ENCODE results near the gene FHIT.
A peak's percentile ranks its signal among the peaks of the same experiment; 100 is the strongest.
"Not testable (repeated sequence)": the region's sequence is repeated elsewhere in the genome, so short reads cannot be mapped to it uniquely, and the experiment has no call there.

FHIT gene

DNA sequence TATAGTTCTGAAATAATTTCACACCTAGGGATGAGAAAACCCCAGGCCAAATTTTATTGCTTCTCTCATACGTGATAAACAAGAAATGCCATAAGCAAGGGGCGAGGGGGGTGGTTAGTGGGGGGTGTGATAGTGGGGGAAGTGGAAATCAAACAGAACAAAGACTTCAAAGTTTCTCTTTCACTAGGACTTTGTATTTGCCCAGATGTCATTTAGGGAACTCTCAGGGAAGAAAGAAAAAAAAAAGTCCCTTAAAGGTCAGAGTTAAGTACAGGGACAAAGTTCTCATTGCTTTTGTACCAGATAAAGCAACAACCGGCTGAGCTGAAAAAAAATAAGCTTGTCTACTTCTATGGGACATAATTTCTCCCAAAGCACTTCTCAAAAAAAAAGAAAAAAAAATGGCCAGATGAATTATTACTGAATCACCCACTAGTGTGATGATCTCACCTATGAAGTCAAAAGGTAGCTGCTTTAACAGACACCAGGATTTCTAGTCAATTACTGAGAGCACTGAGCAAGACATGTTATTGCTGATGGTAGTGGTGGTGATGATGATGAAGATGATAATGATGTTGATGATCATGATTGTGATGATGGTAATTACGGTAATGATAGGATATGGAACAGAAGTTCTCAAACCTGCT lies 56.2 kb downstream of the FHIT start:
- TF ChIP-seq, protein P1, sequence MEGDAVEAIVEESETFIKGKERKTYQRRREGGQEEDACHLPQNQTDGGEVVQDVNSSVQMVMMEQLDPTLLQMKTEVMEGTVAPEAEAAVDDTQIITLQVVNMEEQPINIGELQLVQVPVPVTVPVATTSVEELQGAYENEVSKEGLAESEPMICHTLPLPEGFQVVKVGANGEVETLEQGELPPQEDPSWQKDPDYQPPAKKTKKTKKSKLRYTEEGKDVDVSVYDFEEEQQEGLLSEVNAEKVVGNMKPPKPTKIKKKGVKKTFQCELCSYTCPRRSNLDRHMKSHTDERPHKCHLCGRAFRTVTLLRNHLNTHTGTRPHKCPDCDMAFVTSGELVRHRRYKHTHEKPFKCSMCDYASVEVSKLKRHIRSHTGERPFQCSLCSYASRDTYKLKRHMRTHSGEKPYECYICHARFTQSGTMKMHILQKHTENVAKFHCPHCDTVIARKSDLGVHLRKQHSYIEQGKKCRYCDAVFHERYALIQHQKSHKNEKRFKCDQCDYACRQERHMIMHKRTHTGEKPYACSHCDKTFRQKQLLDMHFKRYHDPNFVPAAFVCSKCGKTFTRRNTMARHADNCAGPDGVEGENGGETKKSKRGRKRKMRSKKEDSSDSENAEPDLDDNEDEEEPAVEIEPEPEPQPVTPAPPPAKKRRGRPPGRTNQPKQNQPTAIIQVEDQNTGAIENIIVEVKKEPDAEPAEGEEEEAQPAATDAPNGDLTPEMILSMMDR (conservative IDR thresholded peaks at IDR 0.05; ENCODE audit: low read depth, low read length), result no peak
- H3K4me3 ChIP-seq (ENCODE audit: low read depth, low read length), result no peak overlapping the region
- no peak for DNase-seq (ENCODE audit: low read depth)

DNA sequence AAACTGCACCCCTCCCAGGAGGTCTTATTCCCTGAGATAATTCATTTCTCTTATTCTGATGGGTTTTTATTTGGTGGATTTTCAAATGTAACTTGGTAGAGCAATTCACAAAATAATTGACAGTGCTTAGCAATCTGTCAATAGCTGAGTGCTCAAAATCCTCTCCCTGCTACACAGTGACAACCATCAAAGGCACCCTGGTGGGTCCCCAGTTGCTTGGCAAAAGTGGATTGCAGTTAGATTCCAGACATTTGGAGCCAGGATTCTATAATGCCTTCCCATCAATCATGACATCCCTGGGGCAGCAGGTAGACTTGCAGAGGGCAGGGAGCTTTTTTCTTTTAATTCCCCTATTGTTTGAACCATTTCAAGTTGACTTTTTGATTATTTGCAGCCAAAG lies 59.0 kb downstream of the FHIT start:
- no peak overlapping the region for H3K4me3 ChIP-seq (ENCODE audit: low read depth, low read length)
- TF ChIP-seq, protein P1 (conservative IDR thresholded peaks at IDR 0.05; ENCODE audit: low read depth, low read length), result no peak
- no peak for DNase-seq (ENCODE audit: low read depth)

DNA sequence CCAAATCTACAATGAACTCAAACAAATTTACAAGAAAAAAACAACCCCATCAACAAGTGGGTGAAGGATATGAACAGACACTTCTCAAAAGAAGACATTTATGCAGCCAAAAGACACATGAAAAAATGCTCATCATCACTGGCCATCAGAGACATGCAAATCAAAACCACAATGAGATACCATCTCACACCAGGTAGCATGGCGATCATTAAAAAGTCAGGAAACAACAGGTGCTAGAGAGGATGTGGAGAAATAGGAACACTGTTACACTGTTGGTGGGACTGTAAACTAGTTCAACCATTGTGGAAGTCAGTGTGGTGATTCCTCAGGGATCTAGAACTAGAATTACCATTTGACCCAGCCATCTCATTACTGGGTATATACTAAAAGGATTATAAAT lies 61.0 kb downstream of the FHIT start:
- not testable (repeated sequence) for H3K4me3 ChIP-seq (ENCODE audit: low read depth, low read length); DNase-seq (ENCODE audit: low read depth)

DNA sequence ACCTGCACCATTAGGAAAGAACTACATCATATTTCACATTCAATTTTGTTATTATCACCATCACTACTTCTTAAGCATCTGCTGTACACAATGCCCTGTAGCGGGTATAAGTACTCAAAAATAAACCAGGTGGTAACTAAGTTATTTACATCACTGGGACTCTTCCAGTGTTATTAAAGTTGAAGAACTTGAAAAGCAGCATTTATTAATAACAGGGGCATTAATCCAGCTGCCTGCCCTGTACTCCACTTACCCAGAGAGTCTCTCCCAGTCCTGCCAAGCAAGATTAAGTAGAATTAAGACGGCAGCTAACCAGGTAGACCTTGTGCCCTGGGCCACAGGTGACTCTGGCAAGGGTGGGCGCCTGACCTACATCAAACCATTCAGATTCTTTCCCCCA lies 65.2 kb downstream of the FHIT start:
- TF ChIP-seq, protein P1 (conservative IDR thresholded peaks at IDR 0.05; ENCODE audit: low read depth, low read length), result no peak
- no peak for DNase-seq (ENCODE audit: low read depth)
- no peak overlapping the region for H3K4me3 ChIP-seq (ENCODE audit: low read depth, low read length)

DNA sequence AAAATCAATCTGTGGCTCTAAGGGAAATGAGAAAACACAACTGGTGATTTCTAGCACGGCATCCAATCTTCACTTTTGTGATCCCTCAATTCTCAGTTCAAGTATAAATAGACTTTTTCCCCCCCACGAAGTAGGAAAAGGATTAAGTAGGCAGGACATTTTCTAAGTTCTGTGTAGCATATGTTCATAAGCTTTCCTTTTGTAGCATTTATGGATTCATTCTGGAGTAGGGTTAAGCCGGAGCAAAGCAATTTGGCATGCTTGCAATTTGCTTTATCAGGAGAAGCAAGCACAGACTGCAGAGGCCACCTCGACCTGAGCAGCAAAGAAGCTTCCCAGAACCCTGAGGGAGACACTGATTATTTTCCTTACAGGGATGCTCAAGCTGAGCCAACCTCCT lies 66.3 kb downstream of the FHIT start:
- H3K4me3 ChIP-seq (ENCODE audit: low read depth, low read length), result no peak overlapping the region
- TF ChIP-seq, protein P1 (conservative IDR thresholded peaks at IDR 0.05; ENCODE audit: low read depth, low read length), result no peak
- no peak for DNase-seq (ENCODE audit: low read depth)

DNA sequence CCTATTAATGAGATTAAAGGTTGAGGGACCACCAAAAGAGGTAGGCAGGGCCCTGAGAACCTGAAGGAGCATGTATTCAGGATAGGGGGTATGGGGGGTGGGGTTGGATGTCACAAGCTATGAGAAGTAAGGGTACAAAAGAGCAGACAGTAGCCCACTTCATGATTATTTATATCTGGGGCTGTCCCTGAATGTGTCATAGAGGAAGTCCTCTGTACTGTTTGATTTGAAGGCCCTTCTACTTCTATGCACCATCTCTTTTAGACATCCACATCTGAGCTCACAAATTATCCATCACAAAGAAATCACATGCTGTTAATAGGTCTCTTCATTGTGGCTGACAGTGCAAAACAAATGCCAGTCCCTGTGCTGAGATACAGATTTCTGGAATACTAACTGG lies 68.6 kb downstream of the FHIT start:
- no peak overlapping the region for H3K4me3 ChIP-seq (ENCODE audit: low read depth, low read length)
- TF ChIP-seq, protein P1 (conservative IDR thresholded peaks at IDR 0.05; ENCODE audit: low read depth, low read length), result no peak
- no peak for DNase-seq (ENCODE audit: low read depth)

DNA sequence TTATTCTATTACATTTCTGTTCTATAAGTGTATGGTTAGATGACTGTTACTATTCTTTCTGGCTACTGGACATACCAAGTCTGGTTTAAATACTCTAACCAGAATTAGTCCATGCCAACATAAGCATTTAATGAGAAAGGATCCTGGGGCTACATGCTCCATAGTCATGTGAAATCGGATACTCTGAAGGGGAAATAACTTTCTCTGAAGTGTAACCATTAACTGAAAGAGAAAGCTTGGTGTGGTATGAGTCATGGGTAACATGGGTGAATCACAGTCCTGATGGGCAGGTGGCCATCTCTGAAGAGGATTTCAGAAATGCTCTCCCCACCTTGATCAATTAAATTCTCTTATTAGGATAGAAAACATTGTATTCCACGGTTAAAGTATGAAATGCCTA lies 69.4 kb downstream of the FHIT start:
- no peak overlapping the region for H3K4me3 ChIP-seq (ENCODE audit: low read depth, low read length)
- DNase-seq (ENCODE audit: low read depth), result peak; percentile 53
- TF ChIP-seq, protein P1 (conservative IDR thresholded peaks at IDR 0.05; ENCODE audit: low read depth, low read length), result no peak
